SK-N-SH (cell line): ENCODE data around the gene ZNF532. TPM values are rescaled to one million over a fixed set of nuclear protein-coding genes. Genes with fewer than 3 reads are reported as not detected.

Experiments used
- CTCF ChIA-PET: fragments of 300-600, 350-600 bp; formaldehyde crosslinking; extraction: SDS; loops from one replicate; lab custom pipeline; 2021; lab: Yijun Ruan, JAX
- POLR2A ChIA-PET: fragments of 350-600 bp; sonication (Branson Sonifier 250); formaldehyde crosslinking; extraction: SDS; loops from one replicate; lab custom pipeline; 2020; ENCODE audit warnings: antibody characterized with exemption, inconsistent platforms; lab: Yijun Ruan, JAX
- DNase-seq: peaks from one replicate; pipeline ENCODE4 v3.0.0; 2012
- H2AFZ ChIP-seq: fragments of 200-600 bp; sonication (generic); 2 replicates; pipeline ENCODE4 v1.8.1; 2016; ENCODE audit warnings: antibody characterized with exemption, mild to moderate bottlenecking, low read depth
- H3F3A ChIP-seq: fragments of 200-600 bp; sonication (generic); replicated peaks from 2 replicates; pipeline ENCODE3; 2016; ENCODE audit warnings: antibody characterized with exemption, mild to moderate bottlenecking; ENCODE audit not compliant: insufficient read depth
- H3K27ac ChIP-seq, 2 experiments: fragments of 200-500 bp in 1 of 2; fragments of 200-600 bp in 1 of 2; sonication (Bioruptor generic) in 1 of 2; sonication (generic), shearing (Covaris generic) in 1 of 2; 2 replicates each; pipeline versions ENCODE4 v1.5.1 to v1.6.1; 2014 to 2016; ENCODE audit warnings: low read depth in 2 of 2, inconsistent platforms in 1 of 2, low read length in 1 of 2, mild to moderate bottlenecking in 1 of 2, mixed read lengths in 1 of 2
- H3K27me3 ChIP-seq: fragments of 200-600 bp; sonication (generic), shearing (Covaris generic); 2 replicates; pipeline ENCODE4 v1.6.1; 2016; ENCODE audit warnings: mixed run types; ENCODE audit not compliant: insufficient read depth
- H3K36me3 ChIP-seq, 2 experiments: fragments of 200-500 bp in 1 of 2; fragments of 200-600 bp in 1 of 2; sonication (Bioruptor generic) in 1 of 2; sonication (generic) in 1 of 2; replicated peaks in 1 of 2; 2 replicates each; pipeline versions ENCODE3 to v1.5.1; 2014 to 2016; ENCODE audit warnings: low read length in 1 of 2, mild to moderate bottlenecking in 1 of 2; ENCODE audit not compliant: insufficient read depth in 2 of 2, control insufficient read depth in 1 of 2
- H3K4me1 ChIP-seq, 2 experiments: fragments of 200-500 bp in 1 of 2; fragments of 200-600 bp in 1 of 2; sonication (Bioruptor generic) in 1 of 2; sonication (generic), shearing (Covaris generic) in 1 of 2; 2 replicates each; pipeline versions ENCODE4 v1.5.1 to v1.6.1; 2014 to 2016; ENCODE audit warnings: low read depth in 1 of 2, low read length in 1 of 2, mixed run types in 1 of 2; ENCODE audit not compliant: insufficient read depth in 2 of 2, control insufficient read depth in 1 of 2
- H3K4me2 ChIP-seq: fragments of 200-600 bp; sonication (generic), shearing (Covaris generic); 2 replicates; pipeline ENCODE4 v1.6.1; 2017; ENCODE audit warnings: mixed run types
- H3K4me3 ChIP-seq, 2 experiments: fragments of 200-500 bp in 1 of 2; fragments of 200-600 bp in 1 of 2; sonication (Bioruptor generic) in 1 of 2; sonication (generic), shearing (Covaris generic) in 1 of 2; 2 replicates each; pipeline versions ENCODE4 v1.5.1 to v1.8.1; 2014 to 2016; ENCODE audit warnings: low read depth in 2 of 2, inconsistent platforms in 1 of 2, low read length in 1 of 2, mild to moderate bottlenecking in 1 of 2, mixed read lengths in 1 of 2, moderate library complexity in 1 of 2
- H3K79me2 ChIP-seq: fragments of 200-600 bp; sonication (generic); 2 replicates; pipeline ENCODE4 v1.8.1; 2017; ENCODE audit warnings: mild to moderate bottlenecking; ENCODE audit not compliant: insufficient read depth
- H3K9ac ChIP-seq: fragments of 200-600 bp; sonication (generic); 2 replicates; pipeline ENCODE4 v1.6.1; 2017; ENCODE audit warnings: mixed run types
- H3K9me2 ChIP-seq: fragments of 200-600 bp; sonication (generic); 2 replicates; pipeline ENCODE4 v1.6.1; 2017; ENCODE audit warnings: mixed run types
- H3K9me3 ChIP-seq: fragments of 200-600 bp; sonication (generic); 2 replicates; pipeline ENCODE4 v1.6.1; 2017; ENCODE audit warnings: mixed run types, mild to moderate bottlenecking, moderate library complexity
- H4K20me1 ChIP-seq: fragments of 200-600 bp; sonication (generic); 2 replicates; pipeline ENCODE4 v1.6.1; 2017; ENCODE audit warnings: mild to moderate bottlenecking, mixed run types; ENCODE audit not compliant: insufficient read depth
- EP300 ChIP-seq, 2 experiments: IDR thresholded peaks; 2 replicates each; pipeline versions ENCODE4 v1.4.0 to v1.6.1; 2012; ENCODE audit warnings: borderline replicate concordance in 1 of 2, low read depth in 1 of 2, low read length in 1 of 2
- EZH2phosphoT487 ChIP-seq: fragments of 200-600 bp; sonication (generic); IDR thresholded peaks from 2 replicates; pipeline ENCODE4 v1.6.1; 2017; ENCODE audit warnings: low read depth, mixed run types, mild to moderate bottlenecking, antibody characterized with exemption, moderate library complexity, borderline replicate concordance
- GABPA ChIP-seq: IDR thresholded peaks from 2 replicates; pipeline ENCODE4 v1.4.0; 2012; ENCODE audit warnings: low read depth, mild to moderate bottlenecking
- JUND ChIP-seq: IDR thresholded peaks from 2 replicates; pipeline ENCODE4 v1.4.0; 2012
- NFIC ChIP-seq: IDR thresholded peaks from 2 replicates; pipeline ENCODE4 v1.4.0; 2012; ENCODE audit warnings: borderline replicate concordance
- NRF1 ChIP-seq: IDR thresholded peaks from 2 replicates; pipeline ENCODE4 v1.6.1; 2012; ENCODE audit warnings: low read depth, mild to moderate bottlenecking, low read length
- POLR2AphosphoS5 ChIP-seq: IDR thresholded peaks from 2 replicates; pipeline ENCODE4 v1.6.1; 2012; ENCODE audit warnings: low read depth, low read length
- RAD21 ChIP-seq: IDR thresholded peaks from 2 replicates; pipeline ENCODE4 v1.6.1; 2012; ENCODE audit warnings: mild to moderate bottlenecking, low read length
- SIN3A ChIP-seq: IDR thresholded peaks from 2 replicates; pipeline ENCODE4 v1.6.1; 2012; ENCODE audit warnings: low read depth, mild to moderate bottlenecking, low read length, moderate library complexity, borderline replicate concordance
- SMC3 ChIP-seq: IDR thresholded peaks from 2 replicates; pipeline ENCODE4 v1.6.1; 2012; ENCODE audit warnings: low read depth, low read length, improper control_type of control experiment
- TCF12 ChIP-seq: IDR thresholded peaks from 2 replicates; pipeline ENCODE4 v1.4.0; 2012
- YY1 ChIP-seq: IDR thresholded peaks from 2 replicates; pipeline ENCODE4 v1.4.0; 2012; ENCODE audit warnings: low read depth, mild to moderate bottlenecking
- WGBS: methylation state at CpG from one replicate; pipeline ENCODE4 v1.1.6; 2017; ENCODE audit warnings: low lambda C conversion rate; 5-methylcytosine and 5-hydroxymethylcytosine counted together
- polyA plus RNA-seq, 3 experiments: library from polyadenylated mRNA; depleted of rRNA; stranded (reverse); fragments of >200 nt; gene quantifications; 2 replicates each; pipeline ENCODE4 v1.2.3, GENCODE V29; 2012
- TF ChIP-seq, protein P1 (sequence below): IDR thresholded peaks from 2 replicates; pipeline ENCODE4 v1.4.0; 2012; ENCODE audit warnings: low read depth, borderline replicate concordance
- TF ChIP-seq, protein P2 (sequence below): fragments of 150-350 bp; IDR thresholded peaks from 2 replicates; pipeline ENCODE4 v1.6.1; 2016; ENCODE audit warnings: mild to moderate bottlenecking, low read depth, low read length
- TF ChIP-seq, protein P3 (sequence below): IDR thresholded peaks from 2 replicates; pipeline ENCODE4; 2012
- TF ChIP-seq, protein P4 (sequence below): IDR thresholded peaks from 2 replicates; pipeline ENCODE4 v1.4.0; 2012; ENCODE audit warnings: low read depth

The ZNF532 gene
- polyA plus RNA-seq, 1 of the 3 experiments (the other 2 are of a cell fraction), result 34.7 TPM

DNA sequence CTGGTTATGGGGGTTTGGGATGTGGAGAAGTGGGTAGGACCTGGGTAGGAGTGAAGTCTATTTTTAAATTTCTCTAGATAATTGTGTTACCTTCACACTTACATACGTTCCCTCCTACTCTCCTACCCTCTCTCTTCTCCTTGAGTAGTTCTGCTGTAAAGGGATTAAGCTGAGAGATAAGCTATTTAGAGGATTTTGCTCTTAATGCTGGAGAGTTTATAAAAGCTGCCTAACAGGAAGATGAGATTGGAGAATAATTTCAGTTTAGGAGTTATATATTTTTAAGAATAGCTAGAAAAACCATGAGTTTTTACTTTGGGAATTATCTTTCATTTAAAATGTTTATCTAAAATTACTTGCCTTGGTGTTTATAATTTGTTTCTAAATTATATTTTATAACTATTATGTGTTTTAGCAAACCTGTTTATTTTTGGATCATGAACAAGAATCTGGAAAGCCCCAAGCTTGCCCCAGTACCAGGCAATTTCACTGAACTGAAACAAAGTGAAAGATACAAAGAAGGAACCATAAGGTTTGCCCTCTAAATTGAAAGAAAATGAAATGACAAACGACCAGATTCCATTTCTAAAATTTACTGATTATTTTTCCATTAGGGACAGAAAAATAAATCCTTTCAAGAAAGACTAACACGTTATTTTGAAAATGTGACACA is 101.5 kb downstream of the ZNF532 start:
- ChIA-PET CTCF (interaction anchor here (1.2 kb wide), 1 partner anchor 30 kb away, joined by 4 read pairs; no protein-coding TSS in a partner anchor), POLR2A (no interaction called here)

DNA sequence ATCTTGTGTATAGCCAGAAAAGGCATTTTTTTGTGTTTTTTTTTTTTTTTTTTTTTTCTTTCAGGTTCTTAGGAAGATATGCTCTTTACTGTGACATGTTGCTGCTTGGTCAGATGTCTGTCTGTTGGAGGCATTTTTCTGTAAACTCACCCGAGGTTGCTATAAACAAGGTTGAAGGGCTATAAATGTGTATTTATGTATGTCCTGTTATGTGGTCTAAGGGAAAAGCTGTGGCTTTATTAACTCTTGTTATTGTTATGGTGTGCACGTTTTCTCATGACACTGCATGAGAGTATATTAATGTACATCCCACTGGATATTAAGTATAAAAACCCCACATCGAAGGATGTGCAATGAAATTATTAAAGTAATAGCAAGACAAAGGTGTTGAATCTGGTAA is 102.0 kb downstream of the ZNF532 start:
- Histone ChIP-seq H3K79me2 (peaks cover 6% of the 10 kb centered on the region), H3K9me2 (no peaks in the 10 kb centered on the region), H3K36me3 (peaks cover 8 to 13% of the 10 kb centered on the region in 2 experiments)
- POLR2A ChIA-PET, result no interaction called here
- no peak for TF ChIP-seq NRF1
- TF ChIP-seq, protein P1, sequence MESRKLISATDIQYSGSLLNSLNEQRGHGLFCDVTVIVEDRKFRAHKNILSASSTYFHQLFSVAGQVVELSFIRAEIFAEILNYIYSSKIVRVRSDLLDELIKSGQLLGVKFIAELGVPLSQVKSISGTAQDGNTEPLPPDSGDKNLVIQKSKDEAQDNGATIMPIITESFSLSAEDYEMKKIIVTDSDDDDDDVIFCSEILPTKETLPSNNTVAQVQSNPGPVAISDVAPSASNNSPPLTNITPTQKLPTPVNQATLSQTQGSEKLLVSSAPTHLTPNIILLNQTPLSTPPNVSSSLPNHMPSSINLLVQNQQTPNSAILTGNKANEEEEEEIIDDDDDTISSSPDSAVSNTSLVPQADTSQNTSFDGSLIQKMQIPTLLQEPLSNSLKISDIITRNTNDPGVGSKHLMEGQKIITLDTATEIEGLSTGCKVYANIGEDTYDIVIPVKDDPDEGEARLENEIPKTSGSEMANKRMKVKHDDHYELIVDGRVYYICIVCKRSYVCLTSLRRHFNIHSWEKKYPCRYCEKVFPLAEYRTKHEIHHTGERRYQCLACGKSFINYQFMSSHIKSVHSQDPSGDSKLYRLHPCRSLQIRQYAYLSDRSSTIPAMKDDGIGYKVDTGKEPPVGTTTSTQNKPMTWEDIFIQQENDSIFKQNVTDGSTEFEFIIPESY, result no peak
- TF ChIP-seq, protein P2, sequence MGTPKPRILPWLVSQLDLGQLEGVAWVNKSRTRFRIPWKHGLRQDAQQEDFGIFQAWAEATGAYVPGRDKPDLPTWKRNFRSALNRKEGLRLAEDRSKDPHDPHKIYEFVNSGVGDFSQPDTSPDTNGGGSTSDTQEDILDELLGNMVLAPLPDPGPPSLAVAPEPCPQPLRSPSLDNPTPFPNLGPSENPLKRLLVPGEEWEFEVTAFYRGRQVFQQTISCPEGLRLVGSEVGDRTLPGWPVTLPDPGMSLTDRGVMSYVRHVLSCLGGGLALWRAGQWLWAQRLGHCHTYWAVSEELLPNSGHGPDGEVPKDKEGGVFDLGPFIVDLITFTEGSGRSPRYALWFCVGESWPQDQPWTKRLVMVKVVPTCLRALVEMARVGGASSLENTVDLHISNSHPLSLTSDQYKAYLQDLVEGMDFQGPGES, result no peak
- TF ChIP-seq GABPA, result no peak
- no peak for TF ChIP-seq NFIC
- TF ChIP-seq YY1, result no peak
- TF ChIP-seq RAD21, result no peak
- no peak for TF ChIP-seq SIN3A
- TF ChIP-seq, protein P3, sequence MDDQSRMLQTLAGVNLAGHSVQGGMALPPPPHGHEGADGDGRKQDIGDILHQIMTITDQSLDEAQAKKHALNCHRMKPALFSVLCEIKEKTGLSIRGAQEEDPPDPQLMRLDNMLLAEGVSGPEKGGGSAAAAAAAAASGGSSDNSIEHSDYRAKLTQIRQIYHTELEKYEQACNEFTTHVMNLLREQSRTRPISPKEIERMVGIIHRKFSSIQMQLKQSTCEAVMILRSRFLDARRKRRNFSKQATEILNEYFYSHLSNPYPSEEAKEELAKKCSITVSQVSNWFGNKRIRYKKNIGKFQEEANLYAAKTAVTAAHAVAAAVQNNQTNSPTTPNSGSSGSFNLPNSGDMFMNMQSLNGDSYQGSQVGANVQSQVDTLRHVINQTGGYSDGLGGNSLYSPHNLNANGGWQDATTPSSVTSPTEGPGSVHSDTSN, result no peak
- TF ChIP-seq EZH2phosphoT487, result no peak
- no peak for TF ChIP-seq SMC3
- TF ChIP-seq TCF12, result no peak
- no peak for TF ChIP-seq EP300 (IDR thresholded peaks at IDR 0.05; ENCODE audit: borderline replicate concordance in 1 of 2, low read depth in 1 of 2, low read length in 1 of 2)
- no peak for TF ChIP-seq JUND
- TF ChIP-seq, all 33 proteins: peak for 0
- Histone ChIP-seq H2AFZ (no peak overlapping the region), H4K20me1 (no peaks in the 10 kb centered on the region), H3K9me3 (no peaks in the 10 kb centered on the region), H3K9ac (no peak overlapping the region), H3K4me2 (no peak overlapping the region), H3K27me3 (no peaks in the 10 kb centered on the region), H3K4me3 (no peak overlapping the region), H3K27ac (peak overlapping the region in 1 of 2 experiments; percentile 2; a peak in 1 of 4 replicates), H3F3A (peaks cover 16% of the 10 kb centered on the region), H3K4me1 (peaks cover 7 to 27% of the 10 kb centered on the region in 2 experiments; a peak in 2 of 4 replicates)
- no peak for DNase-seq
- 90% methylated on average over 3 of the region's 3 CpGs for WGBS
- CTCF ChIA-PET, result no interaction called here

More for the DNA sequence above, 101.5 kb downstream of the ZNF532 start:
- WGBS, result 48% methylated on average over 3 of the region's 3 CpGs
- peak overlapping the region in 1 of 2 experiments; percentile 2; a peak in 1 of 4 replicates for H3K27ac ChIP-seq
- no peaks in the 10 kb centered on the region for H3K27me3 ChIP-seq
- peaks cover 7 to 27% of the 10 kb centered on the region in 2 experiments; a peak in 2 of 4 replicates for H3K4me1 ChIP-seq
- H3K36me3 ChIP-seq, result peaks cover 8 to 13% of the 10 kb centered on the region in 2 experiments
- H3F3A ChIP-seq, result peaks cover 16% of the 10 kb centered on the region
- no peak overlapping the region for H3K4me2 ChIP-seq
- DNase-seq, result no peak
- H3K79me2 ChIP-seq, result peaks cover 6% of the 10 kb centered on the region
- no peak overlapping the region for H3K9ac ChIP-seq
- no peaks in the 10 kb centered on the region for H4K20me1 ChIP-seq
- TF ChIP-seq POLR2AphosphoS5, result no peak
- TF ChIP-seq NFIC, result no peak
- no peak for TF ChIP-seq SMC3
- TF ChIP-seq, protein P4, sequence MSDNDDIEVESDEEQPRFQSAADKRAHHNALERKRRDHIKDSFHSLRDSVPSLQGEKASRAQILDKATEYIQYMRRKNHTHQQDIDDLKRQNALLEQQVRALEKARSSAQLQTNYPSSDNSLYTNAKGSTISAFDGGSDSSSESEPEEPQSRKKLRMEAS, result no peak
- TF ChIP-seq, all 33 proteins: peak for 0
- no peak overlapping the region for H2AFZ ChIP-seq
- H3K9me2 ChIP-seq, result no peaks in the 10 kb centered on the region
- no peak overlapping the region for H3K4me3 ChIP-seq
- H3K9me3 ChIP-seq, result no peaks in the 10 kb centered on the region
